NCI-H1092 treated with DMSO at 0.1 percent for 48 hours (cell line): Measurements from ENCODE around the gene COMMD2.

ENCODE experiments used
- DNase-seq: peaks from one replicate; lab custom pipeline; 2025; lab: John Stamatoyannopoulos, UW

Gene COMMD2

GRCh38 chr3:149702691-149703441 is 49.4 kb downstream of the COMMD2 start:
- no peak for DNase-seq

DNA sequence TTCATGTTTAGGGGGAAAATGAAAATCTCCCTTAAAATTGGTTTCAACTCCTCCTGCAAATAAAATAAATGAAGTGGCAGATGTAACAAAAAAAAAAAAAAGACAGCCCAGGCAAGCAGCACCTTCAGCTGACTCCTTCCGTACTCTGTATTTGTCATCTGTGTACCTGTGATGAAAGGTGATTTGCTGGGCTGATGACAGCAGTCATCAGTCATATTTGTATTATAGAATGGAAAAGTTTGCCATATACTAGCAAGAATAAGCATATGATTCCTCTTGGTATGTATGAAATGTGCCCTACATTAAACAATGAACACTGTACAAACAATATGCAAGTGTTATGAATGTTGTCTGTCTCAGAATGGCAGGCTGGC is 50.3 kb downstream of the COMMD2 start:
- no peak for DNase-seq

GRCh38 chr3:149701206-149701976 is 50.9 kb downstream of the COMMD2 start:
- no peak for DNase-seq
